ENCODE measurements around the gene CPXM1.

GRCh38 chr20:2838170-2838797, 37.9 kb upstream of the CPXM1 start:
- TF ChIP-seq, protein P1, sequence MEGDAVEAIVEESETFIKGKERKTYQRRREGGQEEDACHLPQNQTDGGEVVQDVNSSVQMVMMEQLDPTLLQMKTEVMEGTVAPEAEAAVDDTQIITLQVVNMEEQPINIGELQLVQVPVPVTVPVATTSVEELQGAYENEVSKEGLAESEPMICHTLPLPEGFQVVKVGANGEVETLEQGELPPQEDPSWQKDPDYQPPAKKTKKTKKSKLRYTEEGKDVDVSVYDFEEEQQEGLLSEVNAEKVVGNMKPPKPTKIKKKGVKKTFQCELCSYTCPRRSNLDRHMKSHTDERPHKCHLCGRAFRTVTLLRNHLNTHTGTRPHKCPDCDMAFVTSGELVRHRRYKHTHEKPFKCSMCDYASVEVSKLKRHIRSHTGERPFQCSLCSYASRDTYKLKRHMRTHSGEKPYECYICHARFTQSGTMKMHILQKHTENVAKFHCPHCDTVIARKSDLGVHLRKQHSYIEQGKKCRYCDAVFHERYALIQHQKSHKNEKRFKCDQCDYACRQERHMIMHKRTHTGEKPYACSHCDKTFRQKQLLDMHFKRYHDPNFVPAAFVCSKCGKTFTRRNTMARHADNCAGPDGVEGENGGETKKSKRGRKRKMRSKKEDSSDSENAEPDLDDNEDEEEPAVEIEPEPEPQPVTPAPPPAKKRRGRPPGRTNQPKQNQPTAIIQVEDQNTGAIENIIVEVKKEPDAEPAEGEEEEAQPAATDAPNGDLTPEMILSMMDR (IDR thresholded peaks at IDR 0.05): no peak
- no peak for TF ChIP-seq POLR2A (IDR thresholded peaks at IDR 0.05)
